ENCODE data around the gene CEP290.

DNA sequence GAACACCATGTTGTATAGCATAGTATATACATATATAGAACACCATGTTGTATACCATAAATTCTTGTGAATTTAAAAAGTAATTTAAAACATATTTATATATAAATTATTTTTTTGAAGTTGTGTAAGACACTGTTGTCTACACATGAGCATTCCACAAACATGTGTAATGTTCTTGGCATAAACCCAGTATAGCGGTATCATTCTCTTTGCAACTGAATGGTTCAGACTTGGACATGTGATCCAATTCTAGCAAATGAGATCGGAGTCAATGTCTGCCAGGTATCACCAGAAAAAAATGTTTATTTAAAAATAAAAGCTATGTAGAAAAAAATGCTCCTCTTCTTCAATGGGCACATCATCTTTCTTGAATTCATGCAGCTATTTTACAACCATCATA, 33.9 kb downstream of the CEP290 start:
- TF ChIP-seq, protein P1, sequence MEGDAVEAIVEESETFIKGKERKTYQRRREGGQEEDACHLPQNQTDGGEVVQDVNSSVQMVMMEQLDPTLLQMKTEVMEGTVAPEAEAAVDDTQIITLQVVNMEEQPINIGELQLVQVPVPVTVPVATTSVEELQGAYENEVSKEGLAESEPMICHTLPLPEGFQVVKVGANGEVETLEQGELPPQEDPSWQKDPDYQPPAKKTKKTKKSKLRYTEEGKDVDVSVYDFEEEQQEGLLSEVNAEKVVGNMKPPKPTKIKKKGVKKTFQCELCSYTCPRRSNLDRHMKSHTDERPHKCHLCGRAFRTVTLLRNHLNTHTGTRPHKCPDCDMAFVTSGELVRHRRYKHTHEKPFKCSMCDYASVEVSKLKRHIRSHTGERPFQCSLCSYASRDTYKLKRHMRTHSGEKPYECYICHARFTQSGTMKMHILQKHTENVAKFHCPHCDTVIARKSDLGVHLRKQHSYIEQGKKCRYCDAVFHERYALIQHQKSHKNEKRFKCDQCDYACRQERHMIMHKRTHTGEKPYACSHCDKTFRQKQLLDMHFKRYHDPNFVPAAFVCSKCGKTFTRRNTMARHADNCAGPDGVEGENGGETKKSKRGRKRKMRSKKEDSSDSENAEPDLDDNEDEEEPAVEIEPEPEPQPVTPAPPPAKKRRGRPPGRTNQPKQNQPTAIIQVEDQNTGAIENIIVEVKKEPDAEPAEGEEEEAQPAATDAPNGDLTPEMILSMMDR (IDR thresholded peaks at IDR 0.05) = no peak
- no peak for TF ChIP-seq POLR2A (IDR thresholded peaks at IDR 0.05)

Data from thyroid gland (tissue), 4 donors.